Activated T-cell treated with anti-CD3 and anti-CD28 coated beads, Interleukin-2, amount 50 U/mL, for 4 hours (primary cell): ENCODE data around the gene POLR2H. TPM values are rescaled to one million over a fixed set of nuclear protein-coding genes. Genes with fewer than 3 reads are reported as not detected.
A peak's percentile ranks its signal among the peaks of the same experiment; 100 is the strongest.

Experiments
- ATAC-seq, 2 donors: fragments of 200-7000 bp; cut with Tn5 transposase; one replicate each; pipeline ENCODE4 v1.10.0; 2021
- DNase-seq: peaks from one replicate; pipeline ENCODE4 v3.0.0-alpha.2; 2020
- H3K27me3 Mint-ChIP-seq: one replicate; pipeline ENCODE4 v1.8.0; 2021; ENCODE audit warnings: low read depth, mixed read lengths
- H3K36me3 Mint-ChIP-seq: one replicate; pipeline ENCODE4 v1.8.0; 2022; ENCODE audit warnings: mixed read lengths; ENCODE audit not compliant: insufficient read depth
- H3K4me1 Mint-ChIP-seq: one replicate; pipeline ENCODE4 v1.8.0; 2021; ENCODE audit warnings: low read depth, mixed read lengths
- H3K4me3 Mint-ChIP-seq: one replicate; pipeline ENCODE4 v1.8.0; 2021; ENCODE audit warnings: mild to moderate bottlenecking, moderate library complexity, mixed read lengths
- H3K9me3 Mint-ChIP-seq: one replicate; pipeline ENCODE4 v1.8.0; 2021; ENCODE audit warnings: mixed read lengths
- total RNA-seq, 3 donors: library from RNA; stranded (reverse); gene quantifications; one replicate each; pipeline ENCODE4 v1.2.1, GENCODE V29; 2021

Gene POLR2H
- total RNA-seq, 3 donors from 2014 or later: 146 to 170 (median 165) TPM

GRCh38 chr3:184366619-184367289, 5.2 kb downstream of the POLR2H start:
- Mint-ChIP-seq H3K4me3 (no peak overlapping the region), H3K9me3 (no peaks in the 10 kb centered on the region), H3K27me3 (no peaks in the 10 kb centered on the region), H3K36me3 (peaks cover 41% of the 10 kb centered on the region), H3K4me1 (peaks cover 18% of the 10 kb centered on the region)
- DNase-seq (no peak), ATAC-seq (no peak)

- H3K36me3 Mint-ChIP-seq: peaks cover 41% of the 10 kb centered on the region
- ATAC-seq (no peak), DNase-seq (no peak)
- no peaks in the 10 kb centered on the region for H3K27me3 Mint-ChIP-seq
- no peaks in the 10 kb centered on the region for H3K9me3 Mint-ChIP-seq
- peaks cover 18% of the 10 kb centered on the region for H3K4me1 Mint-ChIP-seq
- H3K4me3 Mint-ChIP-seq: no peak overlapping the region
Observed at GRCh38 chr3:184368116-184368515, 6.6 kb downstream of the POLR2H start.

GRCh38 chr3:184368586-184369183, 7.2 kb downstream of the POLR2H start:
- no peak for DNase-seq
- ATAC-seq: no peak
- no peaks in the 10 kb centered on the region for H3K27me3 Mint-ChIP-seq
- no peaks in the 10 kb centered on the region for H3K9me3 Mint-ChIP-seq
- no peak overlapping the region for H3K4me3 Mint-ChIP-seq
- H3K4me1 Mint-ChIP-seq: peaks cover 18% of the 10 kb centered on the region
- H3K36me3 Mint-ChIP-seq: peaks cover 41% of the 10 kb centered on the region

- peaks cover 29% of the 10 kb centered on the region for H3K36me3 Mint-ChIP-seq
- no peaks in the 10 kb centered on the region for H3K9me3 Mint-ChIP-seq
- DNase-seq (peak; percentile 43), ATAC-seq (peak; percentile 94)
- H3K4me3 Mint-ChIP-seq: no peak overlapping the region
- H3K4me1 Mint-ChIP-seq: peaks cover 5% of the 10 kb centered on the region
- peaks cover 9% of the 10 kb centered on the region for H3K27me3 Mint-ChIP-seq
Observed at GRCh38 chr3:184371570-184372018, 10.1 kb downstream of the POLR2H start.

GRCh38 chr3:184372296-184372821, 10.8 kb downstream of the POLR2H start:
- no peaks in the 10 kb centered on the region for H3K9me3 Mint-ChIP-seq
- peaks cover 14% of the 10 kb centered on the region for H3K27me3 Mint-ChIP-seq
- DNase-seq: no peak
- peaks cover 2% of the 10 kb centered on the region for H3K4me1 Mint-ChIP-seq
- ATAC-seq: no peak
- H3K36me3 Mint-ChIP-seq: peaks cover 22% of the 10 kb centered on the region
- no peak overlapping the region for H3K4me3 Mint-ChIP-seq

GRCh38 chr3:184372911-184373310, 11.4 kb downstream of the POLR2H start:
- no peak for DNase-seq
- ATAC-seq: no peak
- peaks cover 18% of the 10 kb centered on the region for H3K36me3 Mint-ChIP-seq

GRCh38 chr3:184373422-184373821, 11.9 kb downstream of the POLR2H start:
- Mint-ChIP-seq H3K9me3 (no peaks in the 10 kb centered on the region), H3K4me3 (no peak overlapping the region), H3K4me1 (peaks cover 2% of the 10 kb centered on the region), H3K27me3 (peaks cover 24% of the 10 kb centered on the region), H3K36me3 (peaks cover 14% of the 10 kb centered on the region)
- DNase-seq (no peak), ATAC-seq (no peak)

More at GRCh38 chr3:184372911-184373310, 11.4 kb downstream of the POLR2H start:
- H3K9me3 Mint-ChIP-seq: no peaks in the 10 kb centered on the region
- H3K4me3 Mint-ChIP-seq: no peak overlapping the region
- peaks cover 19% of the 10 kb centered on the region for H3K27me3 Mint-ChIP-seq
- peaks cover 2% of the 10 kb centered on the region for H3K4me1 Mint-ChIP-seq

GRCh38 chr3:184375747-184376461, 14.4 kb downstream of the POLR2H start:
- Mint-ChIP-seq H3K9me3 (no peaks in the 10 kb centered on the region), H3K4me1 (peaks cover 7% of the 10 kb centered on the region), H3K36me3 (no peaks in the 10 kb centered on the region), H3K4me3 (no peak overlapping the region), H3K27me3 (peaks cover 38% of the 10 kb centered on the region)
- DNase-seq (no peak), ATAC-seq (no peak)

GRCh38 chr3:184377374-184377773, 15.9 kb downstream of the POLR2H start:
- Mint-ChIP-seq H3K9me3 (no peaks in the 10 kb centered on the region), H3K36me3 (no peaks in the 10 kb centered on the region), H3K4me3 (no peak overlapping the region), H3K4me1 (peaks cover 11% of the 10 kb centered on the region), H3K27me3 (peaks cover 50% of the 10 kb centered on the region)
- DNase-seq (no peak), ATAC-seq (no peak)

GRCh38 chr3:184377882-184378445, 16.5 kb downstream of the POLR2H start, which contains the start of gene THPO:
THPO (minus strand) TSS chr3:184378207; CDS start chr3:184376259, 1,948 bp downstream.
- peaks cover 11% of the 10 kb centered on the region for H3K4me1 Mint-ChIP-seq
- H3K27me3 Mint-ChIP-seq: peaks cover 56% of the 10 kb centered on the region
- DNase-seq: no peak
- no peaks in the 10 kb centered on the region for H3K36me3 Mint-ChIP-seq
- no peak for ATAC-seq
- peak within 1 kb of the TSS; percentile 58 for H3K4me3 Mint-ChIP-seq
- no peaks in the 10 kb centered on the region for H3K9me3 Mint-ChIP-seq

GRCh38 chr3:184378651-184379357, 17.3 kb downstream of the POLR2H start:
- H3K9me3 Mint-ChIP-seq: no peaks in the 10 kb centered on the region

GRCh38 chr3:184379358-184380184, 18.1 kb downstream of the POLR2H start, which contains the start of gene CHRD:
CHRD (plus strand) TSS chr3:184380054; CDS start chr3:184380319, 265 bp downstream.
- Mint-ChIP-seq H3K4me3 (peak within 1 kb of the TSS; percentile 63), H3K9me3 (no peaks in the 10 kb centered on the region), H3K27me3 (peaks cover 59% of the 10 kb centered on the region), H3K4me1 (peaks cover 11% of the 10 kb centered on the region), H3K36me3 (no peaks in the 10 kb centered on the region)
- DNase-seq (no peak), ATAC-seq (peak in 1 of 2 donors; percentile 6)

More at GRCh38 chr3:184378651-184379357, 17.3 kb downstream of the POLR2H start:
- Mint-ChIP-seq H3K27me3 (peaks cover 57% of the 10 kb centered on the region), H3K36me3 (no peaks in the 10 kb centered on the region), H3K4me3 (peak overlapping the region; percentile 58), H3K4me1 (peaks cover 11% of the 10 kb centered on the region)
- ATAC-seq (no peak), DNase-seq (no peak)

- no peak for DNase-seq
- peaks cover 63% of the 10 kb centered on the region for H3K27me3 Mint-ChIP-seq
- no peak overlapping the region for H3K4me3 Mint-ChIP-seq
Observed at GRCh38 chr3:184380185-184380626, 18.7 kb downstream of the POLR2H start.

More at GRCh38 chr3:184380185-184380626, 18.7 kb downstream of the POLR2H start:
- H3K9me3 Mint-ChIP-seq: no peaks in the 10 kb centered on the region
- ATAC-seq: peak; percentile 58 to 62
- H3K36me3 Mint-ChIP-seq: no peaks in the 10 kb centered on the region
- H3K4me1 Mint-ChIP-seq: peaks cover 11% of the 10 kb centered on the region
